Fibroblast of the aortic adventitia (primary cell): ENCODE results near the gene ZNF22. TPM values are rescaled to one million over a fixed set of nuclear protein-coding genes. Genes with fewer than 3 reads are reported as not detected.

Source experiments
- DNase-seq: peaks from one replicate; pipeline ENCODE4 v3.0.0-alpha.2; 2010; ENCODE audit warnings: low read depth
- H3K4me3 ChIP-seq: 2 replicates; pipeline ENCODE4 v1.5.1; 2011; ENCODE audit warnings: low read depth, mild to moderate bottlenecking, control low read depth, low read length, moderate library complexity
- CTCF ChIP-seq: IDR thresholded peaks from 2 replicates; pipeline ENCODE4 v1.5.1; 2011; ENCODE audit warnings: mild to moderate bottlenecking, low read length, control low read depth, inconsistent platforms; ENCODE audit not compliant: insufficient read depth
- total RNA-seq: library from RNA; depleted of rRNA; stranded (reverse); fragments of >200 nt; gene quantifications from 2 replicates; pipeline ENCODE4 v1.2.3, GENCODE V29; 2012; ENCODE audit warnings: low replicate concordance

Gene ZNF22
- total RNA-seq, 1 donor: 16.6 TPM

GRCh38 chr10:44997105-44997748, 3.5 kb upstream of the ZNF22 start:
- H3K4me3 ChIP-seq: no peak overlapping the region
- TF ChIP-seq CTCF: no peak
- DNase-seq: no peak

- DNase-seq: peak; percentile 96
- no peak for TF ChIP-seq CTCF
- H3K4me3 ChIP-seq: no peak overlapping the region
Observed at GRCh38 chr10:44998146-44998631, 2.5 kb upstream of the ZNF22 start.

GRCh38 chr10:45000138-45000751, 478 bp upstream of the ZNF22 start:
- DNase-seq: peak; percentile 95
- H3K4me3 ChIP-seq: peak overlapping the region; percentile 68
- no peak for TF ChIP-seq CTCF

- TF ChIP-seq CTCF: peak; percentile 46
- peak; percentile 80 for DNase-seq
Observed at GRCh38 chr10:45001381-45002148, 842 bp downstream of the ZNF22 start.

GRCh38 chr10:45003432-45004000, 2.8 kb downstream of the ZNF22 start:
- no peak overlapping the region for H3K4me3 ChIP-seq
- no peak for DNase-seq
- no peak for TF ChIP-seq CTCF

More at GRCh38 chr10:45001381-45002148, 842 bp downstream of the ZNF22 start:
- peak overlapping the region; percentile 68 for H3K4me3 ChIP-seq

GRCh38 chr10:45004661-45005060, 3.9 kb downstream of the ZNF22 start:
- DNase-seq: no peak
- no peak for TF ChIP-seq CTCF
- no peak overlapping the region for H3K4me3 ChIP-seq
